Transverse colon (tissue), 4 donors: Measurements from ENCODE around the gene RAX. TPM values are rescaled to one million over a fixed set of nuclear protein-coding genes. Genes with fewer than 3 reads are reported as not detected.

Experiments
- DNase-seq: peaks from one replicate; pipeline ENCODE4 v3.0.0-alpha.2; 2019
- H3K27ac ChIP-seq, 4 donors: fragments of 200-600 bp; sonication (generic); 2 replicates each; pipeline ENCODE4 v1.5.1; 2016 to 2018; ENCODE audit warnings: inconsistent platforms in 4 of 4
- H3K27me3 ChIP-seq: fragments of 200-600 bp; sonication (generic); 2 replicates; pipeline ENCODE4 v1.5.1; 2017; ENCODE audit warnings: inconsistent platforms
- H3K36me3 ChIP-seq, 4 donors: fragments of 200-600 bp; sonication (generic); 2 replicates each; pipeline ENCODE4 v1.5.1; 2017 to 2019; ENCODE audit warnings: inconsistent platforms in 4 of 4
- H3K4me1 ChIP-seq, 4 donors: fragments of 200-600 bp; sonication (generic); 2 replicates each; pipeline ENCODE4 v1.5.1; 2017 to 2020; ENCODE audit warnings: inconsistent platforms in 4 of 4
- H3K4me3 ChIP-seq, 4 donors: fragments of 200-600 bp; sonication (generic); 1 replicate in 1 of 4; 2 replicates in 3 of 4; pipeline versions ENCODE4 v1.5.1 to v1.6.1; 2017 to 2019; ENCODE audit warnings: inconsistent platforms in 4 of 4
- H3K9me3 ChIP-seq, 2 donors: fragments of 200-600 bp; sonication (generic); 2 replicates each; pipeline ENCODE4 v1.5.1; 2017 to 2019; ENCODE audit warnings: inconsistent platforms in 2 of 2
- CTCF ChIP-seq, 5 experiments: fragments of 200-600 bp in 3 of 5; fragments of 450-650 bp in 2 of 5; sonication (generic) in 3 of 5; IDR thresholded peaks; 1 replicate in 2 of 5; 2 replicates in 3 of 5; pipeline ENCODE4 v1.5.1; 2016 to 2017; ENCODE audit warnings: antibody characterized with exemption in 5 of 5, inconsistent platforms in 3 of 5, mild to moderate bottlenecking in 2 of 5, moderate library complexity in 1 of 5
- EP300 ChIP-seq: sonication (generic); formaldehyde crosslinking; IDR thresholded peaks from one replicate; pipeline ENCODE4 v1.6.1; 2017; ENCODE audit warnings: antibody characterized with exemption, low read depth
- POLR2A ChIP-seq: fragments of 450-650 bp; IDR thresholded peaks from one replicate; pipeline ENCODE4 v1.6.1; 2016; ENCODE audit warnings: antibody characterized with exemption, mild to moderate bottlenecking, moderate library complexity
- POLR2AphosphoS5 ChIP-seq, 3 donors: sonication (generic); formaldehyde crosslinking; IDR thresholded peaks; one replicate each; pipeline ENCODE4 v1.6.1; 2016; ENCODE audit warnings: antibody characterized with exemption in 3 of 3
- WGBS, 2 donors: methylation state at CpG; one replicate each; pipeline ENCODE4 v1.1.5; 2018; ENCODE audit warnings: low coverage in 1 of 2; 5-methylcytosine and 5-hydroxymethylcytosine counted together
- in situ Hi-C, 4 donors: fragments of 200-750 bp; cut with MboI; loops; one replicate each; pipeline versions ENCODE4 v1.15.0 to v1.15.1; 2017; ENCODE audit warnings: low sequenced_read_pairs in 3 of 4, low pct_ligation_motif_present in 1 of 4, low pct_unique_long_range_greater_than_20kb in 1 of 4
- intact Hi-C: fragments of 100-400 bp; cut with DNase I; formaldehyde crosslinking; loops from one replicate; pipeline ENCODE4 v1.15.1; 2023; ENCODE audit warnings: low total_unique reads
- total RNA-seq, 4 donors: library from RNA; depleted of rRNA; stranded (reverse); fragments of >200 nt; gene quantifications; one replicate each; pipeline ENCODE4 v1.1.0, GENCODE V29; 2016

Gene RAX
- total RNA-seq, 4 donors from 2014 or later = not detected

GRCh38 chr18:59222341-59222740 lies 50.9 kb downstream of the RAX start:
- peaks cover 0 to 8% (median 0%) of the 10 kb centered on the region in 4 donors for H3K4me1 ChIP-seq
- H3K27me3 ChIP-seq = peaks cover 58% of the 10 kb centered on the region
- TF ChIP-seq EP300 = no peak
- no peak for TF ChIP-seq CTCF (IDR thresholded peaks at IDR 0.05)
- TF ChIP-seq POLR2AphosphoS5 (IDR thresholded peaks at IDR 0.05) = no peak
- no peak for TF ChIP-seq POLR2A
- no peak for DNase-seq
- H3K9me3 ChIP-seq = no peaks in the 10 kb centered on the region
- H3K4me3 ChIP-seq = no peak overlapping the region
- WGBS, 2 donors = 73 to 83% methylated on average over 2 of the region's 2 CpGs
- H3K27ac ChIP-seq = no peak overlapping the region
- no peaks in the 10 kb centered on the region for H3K36me3 ChIP-seq
- intact Hi-C loops (no loop called here), in situ Hi-C loops (no loop called here)

GRCh38 chr18:59220784-59221765 lies 52.2 kb downstream of the RAX start:
- Histone ChIP-seq H3K36me3 (no peaks in the 10 kb centered on the region), H3K27ac (no peak overlapping the region), H3K9me3 (no peaks in the 10 kb centered on the region), H3K4me1 (peaks cover 0 to 8% (median 0%) of the 10 kb centered on the region in 4 donors), H3K27me3 (peaks cover 58% of the 10 kb centered on the region), H3K4me3 (no peak overlapping the region)
- intact Hi-C loops = no loop called here
- TF ChIP-seq POLR2A = no peak
- no peak for TF ChIP-seq EP300
- no peak for TF ChIP-seq CTCF (IDR thresholded peaks at IDR 0.05)
- no peak for TF ChIP-seq POLR2AphosphoS5 (IDR thresholded peaks at IDR 0.05)
- 16 to 24% methylated on average over 8 to 47 of the region's 47 CpGs for WGBS, 2 donors
- in situ Hi-C loops = no loop called here
- DNase-seq = no peak

GRCh38 chr18:59220164-59220783 lies 53.0 kb downstream of the RAX start:
- no peak overlapping the region for H3K27ac ChIP-seq
- H3K36me3 ChIP-seq = no peaks in the 10 kb centered on the region
- 15% methylated on average over 30 of the region's 46 CpGs; no CpG with 5 or more reads in 1 of the 2 donors for WGBS, 2 donors
- no peak for TF ChIP-seq POLR2A
- TF ChIP-seq CTCF (IDR thresholded peaks at IDR 0.05) = no peak
- H3K27me3 ChIP-seq = peaks cover 55% of the 10 kb centered on the region
- in situ Hi-C loops = no loop called here
- H3K4me3 ChIP-seq = peak overlapping the region in 1 of 4 donors; percentile 13
- intact Hi-C loops = no loop called here
- DNase-seq = no peak
- H3K4me1 ChIP-seq = peaks cover 0 to 8% (median 0%) of the 10 kb centered on the region in 4 donors
- H3K9me3 ChIP-seq = no peaks in the 10 kb centered on the region

GRCh38 chr18:59219672-59220163 lies 53.5 kb downstream of the RAX start, which contains the start of gene GRP:
Gene GRP (plus strand): TSS chr18:59220158. CDS start chr18:59220266, 108 bp downstream.
- intact Hi-C loops (no loop called here), in situ Hi-C loops (no loop called here)
- TF ChIP-seq CTCF (IDR thresholded peaks at IDR 0.05) (no peak), POLR2AphosphoS5 (IDR thresholded peaks at IDR 0.05) (no peak), EP300 (no peak), POLR2A (no peak)
- Histone ChIP-seq H3K27me3 (peaks cover 54% of the 10 kb centered on the region), H3K36me3 (no peaks in the 10 kb centered on the region), H3K27ac (no peak within 1 kb of the TSS), H3K9me3 (no peaks in the 10 kb centered on the region), H3K4me3 (peak within 1 kb of the TSS in 1 of 4 donors; percentile 13), H3K4me1 (peaks cover 0 to 8% (median 0%) of the 10 kb centered on the region in 4 donors)
- no peak for DNase-seq
- 14% methylated on average over 1 to 28 of the region's 29 CpGs for WGBS, 2 donors
